ENCODE data around the gene ANKRD31. TPM values are rescaled to one million over a fixed set of nuclear protein-coding genes. Genes with fewer than 3 reads are reported as not detected.
"Not testable (repeated sequence)": the region's sequence is repeated elsewhere in the genome, so short reads cannot be mapped to it uniquely, and the experiment has no call there.

ANKRD31 gene
- polyA plus RNA-seq, 6 donors from 2014 or later, result 0.04 to 0.27 (median 0.08) TPM; not detected in 1

- Mint-ChIP-seq H3K9me3 (peaks cover 0 to 18% (median 4%) of the 10 kb centered on the region in 7 donors), H3K27me3 (peaks cover 13 to 32% (median 27%) of the 10 kb centered on the region in 3 donors)
- not testable (repeated sequence) for H3K36me3 Mint-ChIP-seq; DNase-seq; ATAC-seq (ENCODE audit: low read depth in 2 of 2); H3K4me3 Mint-ChIP-seq; H3K27ac Mint-ChIP-seq; H3K4me1 Mint-ChIP-seq
These were observed 13.8 kb upstream of the ANKRD31 start for GRCh38 chr5:75250452-75250851.

- ATAC-seq (ENCODE audit: low read depth in 2 of 2) (no peak), DNase-seq (no peak)
- peaks cover 0 to 2% (median 0%) of the 10 kb centered on the region in 7 donors for H3K9me3 Mint-ChIP-seq
- H3K36me3 Mint-ChIP-seq, result no peaks in the 10 kb centered on the region
- no peaks in the 10 kb centered on the region for H3K4me1 Mint-ChIP-seq
- H3K27me3 Mint-ChIP-seq, result peaks cover 15 to 27% (median 19%) of the 10 kb centered on the region in 3 donors
- no peak overlapping the region for H3K4me3 Mint-ChIP-seq
- H3K27ac Mint-ChIP-seq, result no peak overlapping the region
These were observed 8.3 kb upstream of the ANKRD31 start for GRCh38 chr5:75245023-75245422.

- Mint-ChIP-seq H3K27me3 (peaks cover 7 to 16% (median 12%) of the 10 kb centered on the region in 3 donors), H3K4me3 (no peak overlapping the region)
- ATAC-seq (ENCODE audit: low read depth in 2 of 2), result no peak
These were observed 6.8 kb upstream of the ANKRD31 start for GRCh38 chr5:75243510-75243909.

GRCh38 chr5:75243100-75243499 lies 6.4 kb upstream of the ANKRD31 start:
- H3K9me3 Mint-ChIP-seq, result no peaks in the 10 kb centered on the region
- DNase-seq, result no peak
- H3K27ac Mint-ChIP-seq, result no peak overlapping the region
- peaks cover 6 to 16% (median 12%) of the 10 kb centered on the region in 3 donors for H3K27me3 Mint-ChIP-seq
- no peaks in the 10 kb centered on the region for H3K36me3 Mint-ChIP-seq
- peaks cover 0 to 2% (median 0%) of the 10 kb centered on the region in 3 donors for H3K4me1 Mint-ChIP-seq
- H3K4me3 Mint-ChIP-seq, result no peak overlapping the region
- no peak for ATAC-seq (ENCODE audit: low read depth in 2 of 2)

More at GRCh38 chr5:75243510-75243909, 6.8 kb upstream of the ANKRD31 start:
- no peaks in the 10 kb centered on the region for H3K4me1 Mint-ChIP-seq
- H3K9me3 Mint-ChIP-seq, result no peaks in the 10 kb centered on the region
- no peak overlapping the region for H3K27ac Mint-ChIP-seq
- H3K36me3 Mint-ChIP-seq, result no peaks in the 10 kb centered on the region
- DNase-seq, result no peak

DNA sequence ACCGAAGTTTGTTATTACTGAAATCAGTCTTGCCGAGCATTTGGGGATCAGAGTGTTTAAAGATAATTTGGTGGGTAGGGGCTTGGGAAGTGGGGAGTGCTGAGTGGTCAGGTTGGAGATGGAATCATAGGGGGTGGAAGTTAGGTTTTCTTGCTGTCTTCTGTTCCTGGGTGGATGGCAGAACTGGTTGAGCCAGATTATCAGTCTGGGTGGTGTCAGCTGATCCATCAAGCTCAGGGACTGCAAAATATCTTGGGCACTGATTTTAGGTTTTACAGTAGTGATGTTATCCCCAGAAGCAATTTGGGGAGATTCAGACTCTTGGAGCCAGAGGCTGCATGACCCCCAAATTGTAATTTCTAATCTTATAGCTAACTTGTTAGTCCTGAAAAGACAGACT lies 5.4 kb upstream of the ANKRD31 start:
- Mint-ChIP-seq H3K27me3 (peaks cover 0 to 16% (median 12%) of the 10 kb centered on the region in 3 donors), H3K27ac (no peak overlapping the region), H3K9me3 (no peaks in the 10 kb centered on the region), H3K4me1 (peaks cover 0 to 5% (median 0%) of the 10 kb centered on the region in 3 donors), H3K4me3 (no peak overlapping the region), H3K36me3 (no peaks in the 10 kb centered on the region)
- DNase-seq, result no peak
- ATAC-seq (ENCODE audit: low read depth in 2 of 2), result no peak

DNA sequence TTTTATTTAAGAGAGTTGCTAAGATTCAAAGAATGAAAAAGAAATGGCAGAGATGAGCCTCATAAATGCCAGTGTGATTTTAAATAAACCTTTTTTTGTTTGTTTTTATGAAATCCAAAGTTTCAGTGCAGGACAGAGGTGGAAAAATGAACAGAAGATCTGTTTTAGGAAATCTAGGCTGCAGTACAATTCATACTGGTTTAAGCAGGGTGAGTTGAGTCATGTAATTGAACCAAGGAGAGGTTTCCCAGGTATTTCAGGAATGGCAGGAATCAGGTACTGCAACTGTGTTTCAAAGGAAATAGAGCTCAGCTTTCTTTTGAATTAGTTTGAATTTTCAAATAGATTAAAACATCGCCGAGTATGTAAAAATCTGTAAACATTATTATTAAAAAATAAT lies 3.0 kb upstream of the ANKRD31 start:
- H3K9me3 Mint-ChIP-seq, result no peaks in the 10 kb centered on the region
- no peak for ATAC-seq (ENCODE audit: low read depth in 2 of 2)
- H3K4me1 Mint-ChIP-seq, result peaks cover 3 to 12% (median 5%) of the 10 kb centered on the region in 3 donors
- H3K27ac Mint-ChIP-seq, result no peak overlapping the region
- DNase-seq, result no peak
- peak overlapping the region in 1 of 8 donors; percentile 45 for H3K4me3 Mint-ChIP-seq
- peaks cover 0 to 9% (median 8%) of the 10 kb centered on the region in 3 donors for H3K27me3 Mint-ChIP-seq
- H3K36me3 Mint-ChIP-seq, result no peaks in the 10 kb centered on the region

DNA sequence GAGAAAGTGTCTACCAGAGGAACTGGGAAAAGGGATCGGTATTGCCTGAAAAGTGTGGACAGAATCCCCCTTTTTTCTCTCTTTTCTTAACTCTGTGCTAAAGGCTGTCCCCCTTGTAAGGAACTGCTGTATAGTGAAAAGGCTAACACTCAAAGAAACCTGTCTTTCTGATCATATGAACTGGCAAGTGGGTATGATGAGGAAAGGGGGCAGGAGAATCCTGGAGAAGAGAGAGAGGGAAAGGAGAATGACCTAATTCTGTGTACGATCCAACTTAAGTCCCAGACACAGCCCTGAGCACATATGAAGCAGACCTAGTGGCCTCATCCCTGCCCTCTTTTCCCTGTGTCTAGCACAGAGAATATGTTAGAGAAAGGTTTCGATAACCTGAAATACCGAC lies 967 bp downstream of the ANKRD31 start:
- no peak for DNase-seq
- H3K27ac Mint-ChIP-seq, result peak overlapping the region in 1 of 6 donors; percentile 19
- no peak for ATAC-seq (ENCODE audit: low read depth in 2 of 2)
- peaks cover 3 to 12% (median 5%) of the 10 kb centered on the region in 3 donors for H3K4me1 Mint-ChIP-seq
- H3K36me3 Mint-ChIP-seq, result no peaks in the 10 kb centered on the region
- H3K4me3 Mint-ChIP-seq, result peak overlapping the region in 5 of 8 donors; percentile 28 to 95 (median 86)
- H3K27me3 Mint-ChIP-seq, result peaks cover 0 to 11% (median 6%) of the 10 kb centered on the region in 3 donors
- H3K9me3 Mint-ChIP-seq, result no peaks in the 10 kb centered on the region

- no peaks in the 10 kb centered on the region for H3K36me3 Mint-ChIP-seq
- no peaks in the 10 kb centered on the region for H3K9me3 Mint-ChIP-seq
- H3K4me3 Mint-ChIP-seq, result peak overlapping the region in 1 of 8 donors; percentile 2
- H3K27ac Mint-ChIP-seq, result no peak overlapping the region
- H3K27me3 Mint-ChIP-seq, result peaks cover 0 to 7% (median 6%) of the 10 kb centered on the region in 3 donors
- H3K4me1 Mint-ChIP-seq, result peaks cover 3 to 12% (median 5%) of the 10 kb centered on the region in 3 donors
- DNase-seq (no peak), ATAC-seq (ENCODE audit: low read depth in 2 of 2) (no peak)
These were observed 2.4 kb downstream of the ANKRD31 start for GRCh38 chr5:75234251-75234650.

- Mint-ChIP-seq H3K36me3 (peaks cover 0 to 5% of the 10 kb centered on the region in 2 donors), H3K27ac (no peak overlapping the region), H3K9me3 (peaks cover 0 to 17% (median 7%) of the 10 kb centered on the region in 7 donors), H3K4me3 (no peak overlapping the region), H3K4me1 (no peaks in the 10 kb centered on the region), H3K27me3 (peaks cover 0 to 11% (median 4%) of the 10 kb centered on the region in 3 donors)
- DNase-seq (no peak), ATAC-seq (ENCODE audit: low read depth in 2 of 2) (no peak)
These were observed 9.8 kb downstream of the ANKRD31 start for GRCh38 chr5:75226916-75227315.

- DNase-seq (no peak), ATAC-seq (ENCODE audit: low read depth in 2 of 2) (no peak)
- Mint-ChIP-seq H3K9me3 (peaks cover 0 to 21% (median 9%) of the 10 kb centered on the region in 7 donors), H3K27ac (no peak overlapping the region), H3K4me1 (no peaks in the 10 kb centered on the region), H3K27me3 (peaks cover 0 to 8% (median 6%) of the 10 kb centered on the region in 3 donors), H3K4me3 (no peak overlapping the region), H3K36me3 (peaks cover 0 to 5% of the 10 kb centered on the region in 2 donors)
These were observed 11.2 kb downstream of the ANKRD31 start for GRCh38 chr5:75225506-75225905.

DNA sequence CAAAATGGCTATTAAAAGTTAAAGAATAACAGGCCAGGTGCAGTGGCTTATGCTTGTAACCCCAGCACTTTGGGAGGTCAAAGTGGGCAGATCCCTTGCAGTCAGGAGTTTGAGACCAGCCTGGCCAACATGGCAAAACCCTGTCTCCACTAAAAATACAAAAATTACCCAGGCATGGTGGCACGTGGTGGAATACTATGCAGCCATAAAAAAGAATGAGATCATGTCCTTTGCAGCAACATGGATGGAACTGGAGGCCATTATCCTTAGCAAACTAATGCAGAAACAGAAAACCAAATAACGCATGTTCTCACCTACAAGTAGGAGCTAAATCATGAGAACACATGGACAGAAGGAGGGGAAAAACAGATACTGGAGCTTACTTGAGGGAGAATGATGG lies 15.9 kb downstream of the ANKRD31 start:
- not testable (repeated sequence) for H3K27ac Mint-ChIP-seq; ATAC-seq (ENCODE audit: low read depth in 2 of 2); H3K4me3 Mint-ChIP-seq; DNase-seq; H3K4me1 Mint-ChIP-seq
- Mint-ChIP-seq H3K36me3 (peaks cover 22 to 29% of the 10 kb centered on the region in 2 donors), H3K9me3 (peaks cover 11 to 42% (median 26%) of the 10 kb centered on the region in 7 donors), H3K27me3 (peaks cover 0 to 46% (median 24%) of the 10 kb centered on the region in 3 donors)

DNA sequence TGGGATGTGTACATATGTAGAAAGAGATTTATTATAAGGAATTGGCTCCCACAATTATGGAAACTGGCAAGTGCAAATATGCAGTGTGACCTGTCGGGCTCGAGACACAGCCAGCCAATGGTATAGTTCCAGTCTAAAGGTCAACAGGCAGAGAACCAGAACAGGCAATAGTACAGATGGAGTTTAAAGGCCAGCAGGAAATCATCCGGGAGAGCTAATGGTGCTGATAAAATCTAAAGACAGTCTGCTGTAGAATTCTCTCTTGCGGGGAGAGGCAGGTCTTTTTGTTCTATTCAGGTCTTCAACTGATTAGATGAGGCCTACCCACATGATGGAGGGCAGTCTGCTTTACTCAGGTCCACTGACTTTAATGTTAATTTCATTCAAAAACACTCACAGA lies 21.8 kb downstream of the ANKRD31 start:
- Mint-ChIP-seq H3K4me1 (no peaks in the 10 kb centered on the region), H3K27ac (no peak overlapping the region), H3K4me3 (no peak overlapping the region), H3K9me3 (peaks cover 11 to 33% (median 26%) of the 10 kb centered on the region in 7 donors), H3K36me3 (peaks cover 22 to 29% of the 10 kb centered on the region in 2 donors), H3K27me3 (peaks cover 0 to 47% (median 24%) of the 10 kb centered on the region in 3 donors)
- DNase-seq (no peak), ATAC-seq (ENCODE audit: low read depth in 2 of 2) (no peak)

- no peaks in the 10 kb centered on the region for H3K4me1 Mint-ChIP-seq
- DNase-seq, result no peak
- H3K27ac Mint-ChIP-seq, result no peak overlapping the region
- H3K36me3 Mint-ChIP-seq, result peaks cover 20 to 27% of the 10 kb centered on the region in 2 donors
- H3K9me3 Mint-ChIP-seq, result peaks cover 11 to 30% (median 26%) of the 10 kb centered on the region in 7 donors
- peaks cover 0 to 43% (median 27%) of the 10 kb centered on the region in 3 donors for H3K27me3 Mint-ChIP-seq
- no peak for ATAC-seq (ENCODE audit: low read depth in 2 of 2)
- no peak overlapping the region for H3K4me3 Mint-ChIP-seq
These were observed 22.3 kb downstream of the ANKRD31 start for GRCh38 chr5:75214409-75214808.

DNA sequence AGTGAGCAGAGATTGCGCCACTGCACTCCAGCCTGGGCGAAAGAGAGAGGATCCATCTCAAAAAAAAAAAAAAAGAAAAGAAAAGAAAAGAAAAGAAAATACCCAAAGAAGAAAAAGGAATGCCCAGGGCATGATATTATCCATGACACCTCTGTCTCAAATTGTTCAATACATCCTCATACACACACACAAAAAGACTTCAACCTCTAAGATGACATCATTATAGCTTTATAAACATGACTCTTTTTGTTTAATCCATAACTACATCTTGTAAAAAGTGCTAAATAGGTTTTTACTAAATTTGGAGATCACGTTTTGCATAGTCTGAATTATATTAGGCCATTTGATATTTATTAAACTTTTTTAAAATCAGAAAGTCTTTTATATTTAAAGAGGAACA lies 33.1 kb downstream of the ANKRD31 start:
- H3K9me3 Mint-ChIP-seq, result no peaks in the 10 kb centered on the region
- H3K4me1 Mint-ChIP-seq, result no peaks in the 10 kb centered on the region
- ATAC-seq (ENCODE audit: low read depth in 2 of 2) (no peak), DNase-seq (no peak)
- H3K36me3 Mint-ChIP-seq, result no peaks in the 10 kb centered on the region
- no peak overlapping the region for H3K27ac Mint-ChIP-seq
- peaks cover 0 to 4% (median 0%) of the 10 kb centered on the region in 3 donors for H3K27me3 Mint-ChIP-seq
- H3K4me3 Mint-ChIP-seq, result no peak overlapping the region
